NCI-H2029 (cell line): ENCODE data around the gene PLK4.
"Not testable (repeated sequence)": the region's sequence is repeated elsewhere in the genome, so short reads cannot be mapped to it uniquely, and the experiment has no call there.

Experiments
- DNase-seq: peaks from one replicate; lab custom pipeline; 2025; lab: John Stamatoyannopoulos, UW

The PLK4 gene

DNA sequence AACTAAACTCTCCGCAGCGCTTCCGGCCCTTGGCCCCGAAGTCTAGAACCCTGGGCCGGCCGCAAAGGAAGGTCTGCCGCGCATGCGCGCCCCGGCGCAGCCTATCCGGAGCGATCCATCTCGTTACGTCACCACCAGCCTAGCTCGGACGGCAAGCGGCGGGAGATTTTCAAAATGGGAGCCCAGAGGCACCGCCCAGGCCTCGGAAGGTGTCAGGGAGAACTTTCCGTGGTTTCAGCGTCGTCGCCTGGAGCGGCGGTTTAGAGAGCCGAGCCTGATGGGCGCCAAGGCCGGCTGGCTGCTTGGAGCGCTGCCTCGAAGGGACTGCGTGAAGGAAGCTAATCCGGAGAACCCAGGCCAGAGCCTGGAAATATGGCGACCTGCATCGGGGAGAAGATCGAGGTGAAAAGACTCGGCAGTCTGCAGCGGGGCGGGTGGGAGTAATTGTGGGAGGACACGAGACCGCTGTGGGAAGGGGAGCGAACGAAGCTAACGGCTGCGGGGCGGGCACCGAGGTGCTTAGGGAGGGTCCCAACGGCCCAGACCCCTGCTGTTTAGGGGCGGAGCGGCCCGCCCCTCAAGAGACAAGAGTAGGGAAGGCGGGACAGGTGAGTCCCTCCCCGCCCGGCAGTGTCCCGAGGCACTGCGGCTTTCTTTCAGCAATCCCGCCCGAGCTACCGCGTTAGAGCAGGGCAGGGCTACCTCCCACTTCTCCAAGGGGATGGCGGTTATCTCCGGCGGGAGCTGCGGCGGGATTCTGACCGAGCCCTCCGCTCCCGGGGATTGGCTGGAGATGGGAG, at the start of gene PLK4:
TSS of gene PLK4 (plus strand) at position 131 of the 800 bp plus-strand sequence. CDS start at position 373, 242 bp downstream.
- DNase-seq = peak; percentile 93

DNA sequence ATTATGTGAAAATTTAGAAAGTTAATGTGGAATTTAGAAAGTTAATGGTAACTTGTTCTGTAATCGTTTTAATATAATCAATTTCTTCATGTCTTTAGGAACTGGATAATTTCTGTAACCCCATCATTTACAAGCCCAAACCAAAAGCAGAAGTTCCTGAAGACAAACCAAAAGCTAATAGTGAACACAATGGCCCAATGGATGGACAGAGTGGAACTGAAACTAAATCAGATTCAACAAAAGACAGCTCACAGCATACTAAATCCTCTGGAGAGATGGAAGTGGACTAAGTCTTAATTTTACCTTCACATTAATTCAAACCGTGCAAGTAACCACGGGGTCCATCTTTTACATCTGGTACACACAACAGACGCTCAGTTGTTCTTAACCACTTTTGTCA, 48.1 kb upstream of the PLK4 start:
- no peak for DNase-seq

DNA sequence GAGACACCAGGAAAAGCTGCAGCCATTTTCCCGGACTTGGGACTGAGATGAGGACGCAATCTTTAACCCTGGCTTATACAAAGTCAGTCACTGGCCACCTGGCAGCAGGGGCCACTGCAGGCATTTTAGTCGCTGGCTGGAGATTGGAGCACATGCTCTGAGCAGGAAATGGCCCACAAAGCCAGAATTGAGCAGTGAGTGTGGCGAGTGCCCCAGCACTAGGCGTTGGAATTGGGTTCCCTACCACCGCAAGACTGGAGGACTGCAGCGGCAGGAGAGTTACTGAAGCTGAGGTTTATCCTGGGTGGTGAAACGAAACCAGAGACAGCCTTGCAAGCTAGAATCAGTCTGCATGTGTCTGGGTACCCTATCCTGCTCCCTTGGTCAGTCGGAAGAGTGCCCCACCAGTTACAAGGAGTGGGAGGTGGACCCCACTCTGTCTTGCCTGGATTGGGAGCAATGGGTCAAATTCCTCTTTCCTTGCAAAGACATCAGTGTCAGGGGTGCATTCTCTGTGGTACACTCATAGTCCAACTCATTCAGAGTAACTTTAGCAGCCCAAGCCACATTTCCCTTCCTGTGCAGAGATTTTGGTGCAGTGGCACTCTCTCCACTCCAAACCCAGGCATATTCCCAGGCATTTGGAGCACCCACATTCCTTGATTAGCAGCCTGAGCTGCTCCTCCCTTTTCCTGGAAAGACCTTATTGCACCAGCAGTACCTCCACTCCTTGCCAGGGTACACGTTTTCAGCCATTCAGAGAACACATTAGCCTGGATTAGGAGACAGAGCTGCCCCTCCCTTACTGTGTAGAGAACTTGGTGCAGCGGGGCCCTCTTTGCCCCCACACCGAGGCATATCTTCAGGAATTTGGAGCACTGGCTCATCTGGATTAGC, 36.7 kb upstream of the PLK4 start:
- DNase-seq = no peak

DNA sequence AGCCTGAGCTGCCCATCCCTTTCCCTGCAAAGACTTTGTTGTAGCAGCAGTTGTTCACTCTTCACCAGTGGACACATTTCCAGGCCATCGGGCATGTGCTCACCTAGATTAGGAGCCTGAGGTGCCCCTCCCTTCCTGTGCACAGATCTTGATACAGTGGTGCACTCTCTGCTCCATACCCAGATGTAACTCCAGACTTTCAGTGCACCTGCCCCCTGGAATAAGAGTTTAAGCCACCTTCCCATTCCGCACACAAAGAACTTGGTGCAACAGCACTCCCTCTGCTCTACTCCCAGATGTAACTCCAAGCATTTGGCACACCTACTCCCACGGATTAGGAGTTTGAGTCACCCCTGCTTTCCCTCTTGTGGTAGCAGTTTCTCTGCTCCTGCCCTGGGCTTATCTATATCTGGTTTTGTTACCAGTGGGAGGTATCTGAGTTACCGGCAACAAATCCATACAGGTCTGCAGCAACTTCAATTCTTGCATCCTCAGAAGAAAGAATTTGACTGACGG, 36.0 kb upstream of the PLK4 start:
- DNase-seq = no peak

DNA sequence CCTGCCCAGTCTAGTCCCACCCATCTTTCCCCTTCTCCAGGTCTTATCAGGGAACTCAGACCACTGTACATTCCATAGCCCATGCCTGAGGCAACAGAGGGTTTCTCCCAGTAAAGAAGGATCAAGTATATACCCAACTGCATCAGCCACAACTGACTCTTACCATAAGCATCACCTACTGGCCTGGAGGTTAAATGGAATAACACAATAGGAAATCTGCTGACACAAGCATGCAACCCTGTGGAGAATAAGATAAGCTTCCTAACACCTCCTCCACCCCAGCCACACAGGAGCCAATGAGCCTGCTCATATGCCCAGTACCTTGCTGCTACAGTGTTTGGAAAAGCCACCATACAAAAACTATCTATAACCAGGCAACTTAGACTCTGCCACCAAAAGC, 34.6 kb upstream of the PLK4 start:
- no peak for DNase-seq

DNA sequence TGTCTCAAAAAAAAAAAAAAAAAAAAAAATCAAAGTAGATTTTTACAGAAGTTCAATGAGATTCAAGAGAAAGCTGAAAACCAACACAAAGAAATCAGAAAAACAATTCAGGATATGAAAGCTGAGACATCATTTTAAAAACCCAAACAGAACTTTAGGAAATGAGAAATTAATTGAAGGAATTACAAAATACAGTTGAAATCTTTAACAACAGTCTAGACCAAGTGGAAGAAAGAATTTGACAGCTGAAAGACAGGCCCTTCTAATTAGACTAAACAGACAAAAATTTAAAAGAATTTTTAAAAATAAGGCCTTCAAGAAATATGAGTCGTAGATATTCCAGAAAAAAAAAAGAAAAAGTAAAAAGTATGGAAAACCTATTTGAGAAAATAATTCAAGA, 33.9 kb upstream of the PLK4 start:
- DNase-seq = no peak

DNA sequence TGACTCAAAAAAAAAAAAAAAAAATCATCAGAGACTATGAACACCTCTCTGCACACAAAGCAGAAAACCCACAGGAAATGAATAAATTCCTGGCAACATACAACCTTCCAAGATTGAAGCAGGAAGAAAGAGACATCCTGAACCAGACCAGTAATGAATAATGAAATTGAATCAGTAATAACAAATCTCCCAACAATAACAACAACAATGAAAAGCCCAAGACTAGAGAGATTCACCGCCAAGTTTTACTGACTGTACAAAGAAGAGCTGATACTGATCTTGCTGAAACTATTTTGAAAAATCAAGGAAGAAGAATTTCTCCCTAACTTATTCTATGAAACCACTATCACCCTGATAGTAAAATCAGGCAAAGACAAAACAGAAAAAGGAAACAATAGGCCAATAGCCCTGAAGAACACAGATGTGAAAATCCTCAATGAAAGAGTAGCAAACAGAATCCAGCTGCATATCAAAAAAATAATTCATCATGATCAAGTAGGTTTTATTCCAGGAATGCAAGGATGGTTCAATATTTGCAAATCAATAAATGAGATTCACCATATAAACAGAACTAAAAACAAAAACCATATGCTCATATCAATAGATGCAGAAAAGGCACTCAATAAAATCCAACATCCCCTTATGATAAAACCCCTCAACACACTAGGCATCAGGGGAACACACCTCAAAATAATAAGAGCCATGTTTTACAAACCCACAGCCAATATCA, 31.0 kb upstream of the PLK4 start:
- DNase-seq = no peak

DNA sequence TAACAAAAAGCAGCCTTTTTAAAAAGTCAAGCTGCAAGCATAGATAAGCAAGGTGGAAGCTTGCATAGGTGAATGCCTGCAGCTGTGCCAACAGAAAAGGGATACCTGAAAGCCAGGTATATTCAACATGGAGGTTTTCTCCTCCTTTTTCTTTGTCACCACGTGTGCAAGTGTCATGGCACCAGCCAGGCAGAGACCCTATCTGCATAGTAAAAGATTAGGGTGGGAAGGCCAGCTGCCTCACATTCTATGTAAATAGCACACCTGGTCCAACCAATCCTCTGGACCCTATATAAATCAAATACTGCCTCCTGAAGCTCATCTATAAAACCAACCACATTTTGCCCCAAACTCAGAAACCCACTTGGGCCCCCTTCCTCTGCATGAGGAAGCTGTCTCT, 28.0 kb upstream of the PLK4 start:
- DNase-seq = no peak

DNA sequence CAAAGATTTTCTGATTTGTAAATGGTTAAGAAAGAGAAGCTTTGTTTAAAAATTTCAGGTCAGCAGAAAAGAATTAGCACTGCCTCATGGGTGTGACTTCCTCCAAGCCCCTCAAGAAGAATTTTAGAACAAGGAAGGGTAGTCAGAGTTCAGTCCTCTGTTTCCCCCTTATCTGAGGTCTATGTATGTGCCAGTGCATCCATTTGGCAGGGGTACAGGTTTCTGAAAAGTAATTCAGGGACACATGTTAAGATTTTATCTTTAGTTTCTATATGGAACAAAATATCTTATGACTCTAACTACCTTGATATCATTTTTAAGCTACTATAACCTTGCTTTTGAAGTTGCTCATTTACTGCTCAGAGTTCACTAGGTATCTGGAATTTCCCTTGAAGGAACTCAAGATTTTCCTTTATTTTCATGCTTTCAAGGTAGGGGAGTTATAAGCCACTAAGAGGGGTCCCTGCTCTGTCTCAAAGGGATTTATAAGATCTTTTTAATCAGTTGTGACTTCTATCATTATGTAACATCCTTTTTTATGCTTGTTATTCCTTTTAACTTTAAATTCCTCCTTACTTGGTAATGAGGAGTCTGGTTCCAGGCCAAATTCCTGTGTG, 24.4 kb upstream of the PLK4 start:
- DNase-seq = no peak

DNA sequence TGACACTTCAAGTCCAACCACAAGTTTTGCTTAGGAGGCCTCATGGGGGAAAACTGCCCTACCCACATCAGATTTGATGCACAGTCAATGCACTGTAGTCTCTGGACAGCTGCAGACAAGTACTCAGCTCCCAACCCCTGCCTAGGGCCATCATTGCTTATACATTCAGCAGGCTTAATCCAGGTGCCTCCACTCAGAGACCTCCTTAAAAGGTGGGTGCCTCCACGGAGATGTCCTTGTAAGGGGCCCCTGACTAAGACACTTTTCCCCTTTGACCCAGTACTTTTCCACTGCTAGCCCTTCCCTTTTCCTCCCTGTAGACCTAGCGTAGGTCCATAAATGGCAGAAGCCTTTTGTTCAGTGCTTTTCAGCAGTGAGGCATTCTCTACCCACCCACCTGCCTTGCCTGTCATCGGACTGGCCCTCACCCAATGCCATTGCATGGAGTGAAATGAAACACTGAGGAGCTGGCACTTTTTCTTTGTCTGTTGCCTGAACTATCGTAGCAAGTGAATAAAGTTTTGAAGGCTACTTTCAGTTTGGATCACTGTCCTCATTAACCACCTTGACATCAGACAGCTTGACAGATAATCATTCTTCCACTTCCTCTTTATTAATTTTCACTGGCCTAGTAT, 23.8 kb upstream of the PLK4 start:
- no peak for DNase-seq

DNA sequence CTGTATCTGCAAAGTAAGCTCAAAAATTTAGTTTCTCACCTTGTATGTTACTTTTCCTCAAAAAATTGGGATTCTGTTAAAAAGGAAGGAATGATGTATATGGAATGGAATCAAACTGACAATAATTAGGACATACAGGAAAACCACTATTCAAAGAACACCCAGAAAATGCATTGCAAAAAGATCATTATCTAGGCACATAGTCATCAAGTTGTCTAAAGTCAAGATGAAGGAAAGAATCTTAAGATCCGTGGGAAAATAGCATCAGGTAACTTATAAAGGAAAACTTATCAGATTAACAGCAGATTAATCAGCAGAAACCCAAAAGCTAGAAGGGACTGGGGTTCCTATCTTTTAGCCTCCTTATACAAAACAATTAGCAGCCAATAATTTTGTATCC, 23.1 kb upstream of the PLK4 start:
- no peak for DNase-seq

DNA sequence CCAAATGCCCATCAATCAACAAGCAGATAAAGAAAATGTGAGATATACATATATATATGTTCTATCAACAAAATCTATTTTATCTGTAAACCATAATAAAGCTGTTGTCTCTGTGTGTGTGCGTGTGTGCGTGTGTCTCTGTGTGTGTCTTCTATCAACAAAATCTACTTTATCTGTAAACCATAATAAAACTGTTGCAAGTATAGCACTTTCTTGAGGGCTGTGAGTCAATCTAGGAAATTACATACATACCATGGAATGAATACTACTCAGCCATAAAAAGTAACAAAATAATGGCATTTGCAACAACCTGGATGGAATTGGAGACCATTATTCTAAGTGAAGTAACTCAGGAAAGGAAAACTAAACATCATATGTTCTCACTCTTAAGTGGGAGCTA, 12.5 kb upstream of the PLK4 start:
- DNase-seq = no peak

DNA sequence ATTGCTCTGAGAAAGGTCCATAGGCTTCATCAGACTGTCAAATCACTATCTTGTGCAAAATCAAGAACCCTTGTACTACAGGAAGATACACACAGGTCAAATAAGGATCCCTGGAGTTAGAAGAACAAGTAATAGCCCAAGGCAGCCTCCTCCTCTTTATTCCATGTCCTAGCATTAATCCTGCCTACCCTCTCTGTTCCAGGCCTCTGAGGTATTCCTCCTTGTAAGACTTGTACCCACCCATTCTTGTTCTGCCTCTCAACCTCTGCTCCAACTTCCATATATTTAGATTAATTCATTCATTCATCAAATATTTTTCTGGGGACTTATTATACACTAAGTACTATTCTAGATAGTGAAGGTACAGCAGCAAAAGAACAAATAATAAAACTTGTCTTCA, 10.4 kb upstream of the PLK4 start:
- no peak for DNase-seq

DNA sequence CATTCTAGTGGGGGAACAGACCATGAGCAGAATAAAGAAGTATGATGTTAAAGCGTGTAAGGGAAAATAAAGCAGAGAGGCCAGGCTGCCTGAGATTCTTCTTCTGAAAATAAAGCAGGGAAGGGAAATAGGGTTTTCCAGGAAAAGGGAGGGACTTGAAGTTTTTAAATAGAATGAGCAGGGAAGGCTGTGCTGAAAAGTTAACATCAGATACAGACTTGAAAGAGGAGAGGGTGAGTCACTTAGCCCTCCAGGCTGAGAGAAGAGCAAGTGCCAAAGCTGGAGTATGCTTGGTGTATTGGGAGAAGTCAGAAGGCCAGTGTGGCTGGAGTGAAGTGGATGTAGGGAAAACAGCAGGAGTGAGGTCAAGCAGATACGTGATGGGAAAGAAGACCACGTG, 10.0 kb upstream of the PLK4 start:
- DNase-seq = no peak

DNA sequence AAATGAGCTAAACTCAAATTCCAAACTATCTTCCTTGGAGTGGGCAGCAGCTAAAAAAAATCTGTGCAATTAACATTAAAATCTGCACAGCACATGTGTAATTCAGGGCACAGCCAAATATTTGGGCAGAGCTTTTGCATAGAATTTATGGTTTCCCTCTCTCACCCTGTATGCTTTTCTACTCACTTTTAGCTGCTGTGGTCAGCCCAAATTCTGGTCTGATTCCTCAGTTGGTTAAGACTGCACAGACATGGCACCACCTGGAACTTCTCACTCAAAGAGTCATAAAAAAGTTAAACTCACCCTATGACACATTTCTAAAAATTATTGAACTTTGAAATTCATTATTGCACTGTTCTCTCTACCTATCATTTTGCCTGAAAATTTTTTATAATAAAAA, 4.9 kb upstream of the PLK4 start:
- DNase-seq = no peak

DNA sequence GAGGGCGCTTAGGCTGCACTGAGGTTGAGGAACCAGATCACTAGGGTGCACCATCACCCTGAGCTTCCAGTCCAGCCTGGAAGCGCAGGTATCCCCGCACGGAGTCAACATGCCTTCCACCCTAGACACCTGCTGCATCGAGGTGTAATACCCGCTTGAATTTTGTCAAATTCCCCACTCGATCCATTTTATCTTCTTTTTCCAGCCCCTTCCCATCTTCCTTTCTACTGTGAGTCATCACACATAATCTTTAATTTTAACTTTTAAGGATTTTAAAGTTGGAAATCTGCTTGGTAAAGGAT, 821 bp downstream of the PLK4 start:
- no peak for DNase-seq

DNA sequence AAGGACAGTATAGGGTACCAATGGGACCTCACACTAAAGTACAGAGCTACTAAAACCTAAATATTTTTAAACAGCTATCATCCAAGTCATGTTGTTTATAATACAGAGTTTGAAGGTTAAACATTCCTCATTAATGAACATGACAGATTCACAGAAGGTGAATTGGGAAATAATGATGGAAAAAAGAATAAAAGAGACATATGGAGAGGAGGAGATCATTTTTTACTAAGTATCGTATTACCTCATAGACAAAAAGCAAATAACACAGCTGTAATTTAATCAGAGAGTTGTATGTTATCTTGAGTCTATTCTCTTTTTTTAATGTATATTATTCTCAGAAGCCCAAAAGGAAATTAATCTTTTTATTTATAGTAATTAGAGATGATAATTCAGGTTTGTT, 7.9 kb downstream of the PLK4 start:
- no peak for DNase-seq

DNA sequence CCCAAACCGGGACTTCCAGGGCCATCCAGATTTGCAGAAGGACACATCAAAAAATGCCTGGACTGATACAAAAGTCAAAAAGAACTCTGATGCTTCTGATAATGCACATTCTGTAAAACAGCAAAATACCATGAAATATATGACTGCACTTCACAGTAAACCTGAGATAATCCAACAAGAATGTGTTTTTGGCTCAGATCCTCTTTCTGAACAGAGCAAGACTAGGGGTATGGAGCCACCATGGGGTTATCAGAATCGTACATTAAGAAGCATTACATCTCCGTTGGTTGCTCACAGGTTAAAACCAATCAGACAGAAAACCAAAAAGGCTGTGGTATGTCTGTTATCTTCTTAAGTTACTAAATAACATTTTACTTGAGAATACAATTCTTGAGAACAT, 9.2 kb downstream of the PLK4 start:
- DNase-seq = no peak

DNA sequence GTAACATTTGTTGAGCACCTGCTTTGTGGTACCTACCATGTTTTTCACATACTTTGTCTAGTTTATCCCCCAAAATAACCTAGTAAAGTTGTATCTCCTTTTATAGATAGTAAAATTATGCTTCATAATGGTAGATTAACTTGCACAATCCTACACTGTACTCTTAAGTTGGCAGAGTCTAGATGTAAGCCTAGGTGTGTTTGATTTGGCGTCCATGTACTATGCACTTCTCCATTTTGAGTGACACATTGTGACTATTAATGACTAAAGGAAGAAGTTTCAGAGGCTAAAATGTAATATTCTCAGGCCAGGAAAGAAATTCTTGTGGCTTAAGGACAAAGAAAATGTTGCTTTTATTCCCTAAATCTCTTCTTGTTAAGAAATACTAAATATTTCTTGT, 15.4 kb downstream of the PLK4 start:
- no peak for DNase-seq

DNA sequence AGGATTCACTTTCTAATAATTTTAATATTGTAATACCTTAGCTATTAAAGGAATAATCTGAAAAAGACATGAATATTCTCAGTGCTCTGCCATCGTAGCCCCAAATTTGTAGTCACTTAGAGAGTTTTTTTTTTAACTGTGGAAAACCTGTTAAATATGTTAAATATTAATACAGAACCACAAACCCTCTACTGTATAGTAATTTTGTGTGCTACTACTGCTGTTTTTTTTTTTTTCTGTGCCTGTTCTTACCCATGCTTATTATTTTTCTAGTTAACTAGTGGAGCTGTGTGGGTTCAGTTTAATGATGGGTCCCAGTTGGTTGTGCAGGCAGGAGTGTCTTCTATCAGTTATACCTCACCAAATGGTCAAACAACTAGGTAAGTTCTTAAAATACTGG, 15.8 kb downstream of the PLK4 start:
- DNase-seq = no peak

DNA sequence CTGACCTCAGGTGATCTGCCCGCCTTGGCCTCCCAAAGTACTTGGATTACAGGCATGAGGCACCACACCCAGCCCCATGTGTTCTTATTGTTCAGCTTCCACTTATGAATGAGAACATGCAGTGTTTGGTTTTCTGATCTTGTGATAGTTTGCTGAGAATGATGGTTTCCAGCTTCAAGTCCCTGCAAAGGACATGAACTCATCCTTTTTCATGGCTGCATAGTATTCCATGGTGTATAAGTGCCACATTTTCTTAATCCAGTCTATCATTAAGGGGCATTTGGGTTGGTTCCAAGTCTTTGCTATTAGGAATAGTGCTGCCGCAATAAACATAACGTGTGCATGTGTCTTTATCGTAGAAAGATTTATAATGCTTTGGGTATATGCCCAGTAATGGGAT, 19.0 kb downstream of the PLK4 start:
- not testable (repeated sequence) for DNase-seq

DNA sequence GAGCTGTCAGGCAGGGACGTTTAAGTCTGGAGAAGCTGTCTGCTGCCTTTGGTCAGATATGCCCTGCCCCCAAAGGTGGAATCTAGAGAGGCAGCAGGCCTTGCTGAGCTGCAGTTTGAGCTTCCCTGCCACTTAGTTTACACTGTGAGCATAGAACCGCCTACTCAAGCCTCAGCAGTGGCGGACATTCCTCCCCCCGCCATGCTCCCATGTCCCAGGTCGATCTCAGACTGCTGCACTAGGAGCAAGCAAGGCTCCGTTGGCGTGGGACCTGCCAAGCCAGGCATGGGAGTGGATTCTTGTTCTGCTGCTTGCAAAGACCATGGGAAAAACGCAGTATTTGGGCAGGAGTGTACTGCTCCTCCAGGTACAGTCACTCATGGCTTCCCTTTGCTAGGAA, 24.3 kb downstream of the PLK4 start:
- DNase-seq = no peak
